ENCODE measurements around the gene KCNG4. TPM values are rescaled to one million over a fixed set of nuclear protein-coding genes. Genes with fewer than 3 reads are reported as not detected.

The KCNG4 gene
- total RNA-seq, 1 donor from 2014 or later = not detected

DNA sequence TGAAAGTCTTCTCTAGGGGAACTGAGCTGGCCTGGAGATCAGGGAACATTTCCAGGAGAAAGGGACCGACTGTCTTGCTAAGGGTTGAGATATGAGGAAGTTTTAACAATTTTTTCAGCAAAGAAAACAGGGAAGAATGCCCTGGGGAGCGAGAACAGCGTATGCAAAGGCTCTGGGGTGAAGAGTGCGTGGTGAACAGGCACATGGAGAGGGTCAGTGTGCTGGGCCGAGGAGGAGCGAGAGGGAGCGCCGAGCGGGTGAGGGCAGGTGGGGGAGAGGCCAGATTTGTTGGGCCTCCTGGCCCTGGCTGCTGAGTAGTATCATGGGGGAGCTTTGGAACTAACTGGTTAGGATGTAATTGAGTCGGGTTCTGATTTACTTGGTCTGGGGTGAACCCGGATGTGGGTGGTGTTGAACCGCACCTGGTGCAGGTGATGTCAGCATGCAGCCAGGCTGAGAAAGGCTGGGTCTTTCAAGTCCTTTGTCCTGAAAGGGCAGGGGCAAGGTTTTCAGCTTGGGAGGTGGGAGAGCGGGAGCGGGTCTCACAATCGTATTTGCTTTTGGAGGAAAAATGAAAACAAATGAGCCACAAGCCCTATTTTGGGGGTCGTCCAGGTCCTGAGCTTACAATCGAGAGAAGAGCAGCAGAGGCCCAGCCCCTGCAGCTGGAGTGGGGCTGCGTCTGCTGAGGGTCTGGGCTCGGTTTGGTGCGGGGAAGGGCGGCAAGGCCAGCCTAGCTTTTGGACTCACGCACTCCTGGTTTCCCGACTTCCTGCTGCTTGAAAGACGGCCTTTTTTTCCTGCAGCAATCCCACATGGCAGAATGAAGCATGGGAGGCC lies 43.7 kb upstream of the KCNG4 start:
- Mint-ChIP-seq H3K4me1 (ENCODE audit: unreplicated experiment) (peaks cover 9% of the 10 kb centered on the region), H3K27me3 (ENCODE audit: unreplicated experiment) (peaks cover 8% of the 10 kb centered on the region), H3K9me3 (ENCODE audit: unreplicated experiment) (no peaks in the 10 kb centered on the region), H3K4me3 (ENCODE audit: unreplicated experiment) (no peak overlapping the region), H3K36me3 (ENCODE audit: low read depth, unreplicated experiment) (no peaks in the 10 kb centered on the region), H3K27ac (ENCODE audit: unreplicated experiment) (no peak overlapping the region)
- TF ChIP-seq, protein P1, sequence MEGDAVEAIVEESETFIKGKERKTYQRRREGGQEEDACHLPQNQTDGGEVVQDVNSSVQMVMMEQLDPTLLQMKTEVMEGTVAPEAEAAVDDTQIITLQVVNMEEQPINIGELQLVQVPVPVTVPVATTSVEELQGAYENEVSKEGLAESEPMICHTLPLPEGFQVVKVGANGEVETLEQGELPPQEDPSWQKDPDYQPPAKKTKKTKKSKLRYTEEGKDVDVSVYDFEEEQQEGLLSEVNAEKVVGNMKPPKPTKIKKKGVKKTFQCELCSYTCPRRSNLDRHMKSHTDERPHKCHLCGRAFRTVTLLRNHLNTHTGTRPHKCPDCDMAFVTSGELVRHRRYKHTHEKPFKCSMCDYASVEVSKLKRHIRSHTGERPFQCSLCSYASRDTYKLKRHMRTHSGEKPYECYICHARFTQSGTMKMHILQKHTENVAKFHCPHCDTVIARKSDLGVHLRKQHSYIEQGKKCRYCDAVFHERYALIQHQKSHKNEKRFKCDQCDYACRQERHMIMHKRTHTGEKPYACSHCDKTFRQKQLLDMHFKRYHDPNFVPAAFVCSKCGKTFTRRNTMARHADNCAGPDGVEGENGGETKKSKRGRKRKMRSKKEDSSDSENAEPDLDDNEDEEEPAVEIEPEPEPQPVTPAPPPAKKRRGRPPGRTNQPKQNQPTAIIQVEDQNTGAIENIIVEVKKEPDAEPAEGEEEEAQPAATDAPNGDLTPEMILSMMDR (IDR thresholded peaks at IDR 0.05; ENCODE audit: unreplicated experiment) = no peak
- DNase-seq (ENCODE audit: low spot score) = no peak

DNA sequence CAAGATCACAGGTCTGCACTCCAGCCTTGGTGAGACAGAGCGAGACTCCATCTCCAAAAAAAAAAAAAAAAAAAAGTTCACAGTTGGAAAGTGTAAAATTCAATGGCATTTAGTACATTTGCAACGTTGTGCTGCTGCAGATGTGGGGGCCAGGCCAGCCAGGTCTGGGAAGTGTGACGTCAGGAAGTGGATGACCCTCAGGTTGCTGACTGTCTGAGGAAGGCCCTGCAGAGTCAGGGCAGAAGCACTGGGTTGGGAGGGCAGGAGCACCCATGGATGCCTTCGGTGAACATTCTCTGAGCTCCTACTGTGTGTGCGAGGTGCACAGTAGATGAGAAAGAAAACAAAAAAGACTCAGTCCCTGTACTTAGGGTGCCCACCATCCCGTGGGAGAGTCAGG lies 42.7 kb upstream of the KCNG4 start:
- Mint-ChIP-seq H3K4me3 (ENCODE audit: unreplicated experiment) (no peak overlapping the region), H3K36me3 (ENCODE audit: low read depth, unreplicated experiment) (no peaks in the 10 kb centered on the region), H3K27ac (ENCODE audit: unreplicated experiment) (no peak overlapping the region), H3K27me3 (ENCODE audit: unreplicated experiment) (peaks cover 10% of the 10 kb centered on the region), H3K4me1 (ENCODE audit: unreplicated experiment) (peaks cover 9% of the 10 kb centered on the region), H3K9me3 (ENCODE audit: unreplicated experiment) (no peaks in the 10 kb centered on the region)
- TF ChIP-seq, protein P1 (IDR thresholded peaks at IDR 0.05; ENCODE audit: unreplicated experiment) = no peak
- DNase-seq (ENCODE audit: low spot score) = no peak

DNA sequence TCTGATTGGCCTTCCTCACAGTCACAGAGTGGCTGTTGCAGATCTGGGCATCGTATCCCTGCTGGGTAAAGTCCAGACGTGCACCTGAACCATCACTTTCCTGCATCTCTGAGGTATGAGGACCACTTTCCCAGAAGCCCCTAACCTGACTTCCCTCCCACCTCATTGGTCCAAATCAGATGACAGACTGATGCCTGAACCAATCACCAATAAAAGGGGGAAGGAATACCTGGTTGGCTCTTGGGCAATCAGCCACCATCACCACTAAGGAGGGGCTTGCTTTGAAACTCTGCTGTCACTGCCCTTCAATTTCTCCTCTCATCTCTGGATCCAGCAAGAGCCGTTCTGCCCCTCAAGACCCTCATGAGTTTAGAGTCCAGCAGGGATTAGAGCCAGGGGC lies 41.3 kb upstream of the KCNG4 start:
- TF ChIP-seq, protein P1 (IDR thresholded peaks at IDR 0.05; ENCODE audit: unreplicated experiment) = no peak
- Mint-ChIP-seq H3K27me3 (ENCODE audit: unreplicated experiment) (peaks cover 10% of the 10 kb centered on the region), H3K4me3 (ENCODE audit: unreplicated experiment) (no peak overlapping the region), H3K9me3 (ENCODE audit: unreplicated experiment) (no peaks in the 10 kb centered on the region), H3K36me3 (ENCODE audit: low read depth, unreplicated experiment) (no peaks in the 10 kb centered on the region), H3K27ac (ENCODE audit: unreplicated experiment) (no peak overlapping the region), H3K4me1 (ENCODE audit: unreplicated experiment) (peaks cover 9% of the 10 kb centered on the region)
- no peak for DNase-seq (ENCODE audit: low spot score)

DNA sequence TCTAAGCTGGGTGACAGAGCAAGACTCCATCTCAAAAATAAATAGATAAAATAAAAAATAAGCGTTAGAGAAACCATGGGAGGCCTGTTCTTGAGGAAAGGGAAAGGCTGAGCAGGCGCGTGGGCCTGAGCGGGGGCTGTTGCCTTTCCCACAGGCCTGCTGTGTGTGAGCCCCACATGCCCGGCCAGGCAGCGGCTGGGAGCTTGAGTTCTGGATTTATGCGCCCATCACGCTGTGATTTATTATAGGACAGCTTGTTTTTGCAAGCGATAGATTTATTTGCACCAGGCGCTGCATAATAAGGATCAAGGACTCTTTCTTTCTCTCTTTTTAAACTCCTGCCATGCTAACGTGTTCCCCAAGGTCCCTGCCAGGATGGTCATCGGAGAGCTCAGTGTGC lies 40.1 kb upstream of the KCNG4 start:
- Mint-ChIP-seq H3K9me3 (ENCODE audit: unreplicated experiment) (no peaks in the 10 kb centered on the region), H3K4me3 (ENCODE audit: unreplicated experiment) (no peak overlapping the region), H3K27ac (ENCODE audit: unreplicated experiment) (no peak overlapping the region), H3K4me1 (ENCODE audit: unreplicated experiment) (peaks cover 9% of the 10 kb centered on the region), H3K27me3 (ENCODE audit: unreplicated experiment) (peaks cover 9% of the 10 kb centered on the region), H3K36me3 (ENCODE audit: low read depth, unreplicated experiment) (no peaks in the 10 kb centered on the region)
- TF ChIP-seq, protein P1 (IDR thresholded peaks at IDR 0.05; ENCODE audit: unreplicated experiment) = no peak
- DNase-seq (ENCODE audit: low spot score) = no peak

DNA sequence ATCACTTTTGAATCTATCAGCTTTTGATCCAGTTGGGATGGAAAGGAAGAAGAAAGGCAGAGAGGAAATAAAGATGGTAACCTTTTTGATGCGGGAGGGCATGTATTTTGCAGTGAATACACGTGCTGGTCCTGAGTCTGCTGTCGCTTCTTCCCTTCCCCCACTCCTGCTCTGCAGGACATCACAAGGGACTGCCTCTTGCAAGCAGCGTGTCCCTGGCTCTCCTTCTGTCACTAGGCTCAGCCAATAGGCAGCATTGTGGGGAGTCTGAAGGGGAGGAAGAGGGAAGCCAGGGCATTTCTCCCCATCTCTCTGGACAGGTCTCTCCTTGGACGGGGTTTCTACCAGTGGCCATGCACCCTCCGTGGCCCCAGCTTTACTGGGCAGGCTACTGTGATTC lies 39.2 kb upstream of the KCNG4 start:
- no peak overlapping the region for H3K4me3 Mint-ChIP-seq (ENCODE audit: unreplicated experiment)
- no peak for DNase-seq (ENCODE audit: low spot score)
- H3K4me1 Mint-ChIP-seq (ENCODE audit: unreplicated experiment) = peaks cover 7% of the 10 kb centered on the region
- peaks cover 10% of the 10 kb centered on the region for H3K27me3 Mint-ChIP-seq (ENCODE audit: unreplicated experiment)
- H3K27ac Mint-ChIP-seq (ENCODE audit: unreplicated experiment) = no peak overlapping the region
- H3K36me3 Mint-ChIP-seq (ENCODE audit: low read depth, unreplicated experiment) = no peaks in the 10 kb centered on the region
- TF ChIP-seq, protein P1 (IDR thresholded peaks at IDR 0.05; ENCODE audit: unreplicated experiment) = no peak
- H3K9me3 Mint-ChIP-seq (ENCODE audit: unreplicated experiment) = no peaks in the 10 kb centered on the region

Measured in endothelial cell (in vitro differentiated cells).